Activated gamma-delta T cell treated with Interleukin-2 at 50 U/mL for 16 hours (primary cell): ENCODE results near the gene BAIAP2L1.
"Not testable (repeated sequence)": the region's sequence is repeated elsewhere in the genome, so short reads cannot be mapped to it uniquely, and the experiment has no call there.

Experiments used
- DNase-seq: peaks from one replicate; pipeline ENCODE4 v3.0.0-alpha.2; 2020

Gene BAIAP2L1, protein sequence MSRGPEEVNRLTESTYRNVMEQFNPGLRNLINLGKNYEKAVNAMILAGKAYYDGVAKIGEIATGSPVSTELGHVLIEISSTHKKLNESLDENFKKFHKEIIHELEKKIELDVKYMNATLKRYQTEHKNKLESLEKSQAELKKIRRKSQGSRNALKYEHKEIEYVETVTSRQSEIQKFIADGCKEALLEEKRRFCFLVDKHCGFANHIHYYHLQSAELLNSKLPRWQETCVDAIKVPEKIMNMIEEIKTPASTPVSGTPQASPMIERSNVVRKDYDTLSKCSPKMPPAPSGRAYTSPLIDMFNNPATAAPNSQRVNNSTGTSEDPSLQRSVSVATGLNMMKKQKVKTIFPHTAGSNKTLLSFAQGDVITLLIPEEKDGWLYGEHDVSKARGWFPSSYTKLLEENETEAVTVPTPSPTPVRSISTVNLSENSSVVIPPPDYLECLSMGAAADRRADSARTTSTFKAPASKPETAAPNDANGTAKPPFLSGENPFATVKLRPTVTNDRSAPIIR

DNA sequence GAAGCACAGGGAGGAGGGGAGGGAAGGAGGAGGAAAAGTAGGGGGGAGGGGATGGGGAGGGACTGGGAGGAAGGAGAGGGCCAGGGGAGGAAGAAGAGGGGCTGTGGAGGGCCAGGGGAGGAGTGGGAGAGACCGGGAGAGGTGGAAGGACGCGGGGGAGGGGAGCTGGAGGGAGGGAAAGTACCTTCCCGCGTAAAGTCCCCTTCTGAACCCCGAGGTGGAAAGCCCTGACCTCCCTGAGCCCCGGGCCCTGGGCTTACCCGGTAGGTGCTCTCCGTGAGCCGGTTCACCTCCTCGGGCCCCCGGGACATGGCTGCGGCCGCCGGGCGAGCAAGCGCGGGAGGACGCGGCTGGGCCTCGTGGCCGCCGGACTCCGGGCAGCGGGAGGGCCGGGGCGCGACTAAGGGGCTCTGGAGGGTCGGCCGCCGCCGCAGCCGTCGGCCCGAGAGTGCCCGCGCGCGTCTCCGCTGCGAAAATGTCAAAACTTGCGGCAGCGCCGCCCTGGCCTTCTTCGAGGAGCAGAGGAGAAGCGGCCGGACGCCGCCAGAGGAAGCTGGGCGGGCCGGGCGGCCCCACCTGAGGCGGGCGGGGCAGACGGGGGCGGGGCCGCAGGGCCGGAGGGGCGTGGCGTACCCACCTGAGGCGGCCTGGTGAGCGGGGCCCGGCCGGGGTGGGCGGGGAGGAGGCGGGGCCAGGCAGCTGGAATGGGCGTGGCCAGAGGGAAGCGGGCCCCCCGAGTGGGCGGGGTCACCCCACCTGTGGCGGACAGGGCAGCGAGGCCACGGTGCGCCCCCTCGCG is at the start of gene BAIAP2L1:
TSS of gene BAIAP2L1 (minus strand) at position 549 of the 799 bp plus-strand sequence. CDS start at position 311, 238 bp downstream.
- peak; percentile 75 for DNase-seq

DNA sequence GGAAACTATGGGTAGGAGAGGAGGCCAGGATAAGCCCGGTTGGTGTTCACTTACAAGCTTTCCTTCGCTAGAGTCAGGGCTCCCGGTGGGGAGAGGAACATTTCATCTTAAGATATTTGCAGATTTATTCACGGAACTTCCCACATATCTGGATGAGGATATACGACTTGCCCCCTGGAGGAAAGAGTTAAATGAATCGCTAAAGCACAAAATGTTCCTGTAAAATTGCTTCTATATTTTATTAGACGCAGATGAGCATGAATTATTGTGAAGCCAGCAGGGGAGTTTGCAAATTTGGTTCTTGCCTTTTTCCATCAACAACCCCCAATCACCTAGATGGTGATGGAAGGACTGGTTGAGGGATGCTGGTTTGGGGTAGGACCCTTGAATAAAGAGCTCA is 47.9 kb upstream of the BAIAP2L1 start:
- no peak for DNase-seq

DNA sequence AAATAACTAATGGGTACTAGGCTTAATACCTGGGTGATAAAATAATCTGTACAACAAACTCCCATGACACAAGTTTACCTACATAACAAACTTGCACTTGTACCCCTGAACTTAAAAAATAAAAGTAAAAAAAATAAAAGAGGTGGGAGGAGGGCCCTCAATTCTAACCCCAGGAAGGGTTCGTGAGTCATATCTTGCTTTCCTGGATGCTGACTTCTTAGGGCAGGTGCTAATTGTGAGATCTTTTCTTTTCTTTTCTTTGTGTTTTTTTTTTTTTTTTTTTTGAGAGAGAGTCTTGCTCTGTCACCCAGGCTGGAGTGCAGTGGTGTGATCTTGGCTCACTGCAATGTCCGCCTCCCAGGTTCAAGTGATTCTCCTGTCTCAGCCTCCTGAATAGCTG is 40.1 kb upstream of the BAIAP2L1 start:
- DNase-seq = not testable (repeated sequence)

DNA sequence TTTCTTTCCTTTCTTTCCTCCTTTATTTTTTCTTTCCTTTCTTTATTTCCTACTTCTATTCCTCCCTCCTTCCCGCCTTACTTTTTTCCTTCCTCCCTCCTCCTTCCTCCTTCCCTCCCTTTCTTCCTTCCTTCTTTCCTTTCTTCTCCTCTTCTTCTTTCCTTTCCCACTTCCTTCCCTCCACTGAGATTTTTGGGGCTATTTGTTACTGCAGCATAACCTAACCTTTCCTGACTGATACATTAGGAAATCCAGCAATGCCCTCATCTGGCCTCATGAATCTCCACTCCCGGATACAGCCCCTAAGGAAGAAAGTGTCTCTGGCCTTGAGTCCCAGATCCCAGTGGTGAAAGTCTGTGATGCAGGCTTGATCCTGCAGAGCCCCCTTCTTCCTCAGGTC is 38.6 kb upstream of the BAIAP2L1 start:
- no peak for DNase-seq

GRCh38 chr7:98434087-98434486 is 33.2 kb upstream of the BAIAP2L1 start:
- no peak for DNase-seq

GRCh38 chr7:98429799-98430198 is 28.9 kb upstream of the BAIAP2L1 start:
- DNase-seq = no peak

GRCh38 chr7:98423043-98423442 is 22.2 kb upstream of the BAIAP2L1 start:
- DNase-seq = no peak

- peak; percentile 55 for DNase-seq
These were observed 20.2 kb upstream of the BAIAP2L1 start for GRCh38 chr7:98420966-98421612.

DNA sequence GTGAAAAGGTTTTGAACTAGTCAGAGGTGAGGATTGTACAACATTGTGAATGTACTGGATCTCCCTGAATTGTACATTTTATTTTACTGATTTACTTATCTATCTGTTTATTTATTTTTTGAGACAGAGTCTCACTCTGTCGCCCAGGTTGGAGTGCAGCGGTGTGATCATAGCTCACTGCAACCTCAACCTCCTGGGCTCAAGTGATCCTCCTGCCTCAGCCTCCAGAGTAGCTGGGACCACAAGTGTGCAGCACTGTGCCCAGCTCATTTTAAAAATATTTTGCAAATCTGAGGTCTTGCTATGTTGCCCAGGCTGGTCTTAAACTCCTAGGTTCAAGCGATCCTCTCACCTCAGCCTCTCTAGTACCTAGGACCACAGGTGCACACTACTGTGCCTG is 19.1 kb upstream of the BAIAP2L1 start:
- not testable (repeated sequence) for DNase-seq

DNA sequence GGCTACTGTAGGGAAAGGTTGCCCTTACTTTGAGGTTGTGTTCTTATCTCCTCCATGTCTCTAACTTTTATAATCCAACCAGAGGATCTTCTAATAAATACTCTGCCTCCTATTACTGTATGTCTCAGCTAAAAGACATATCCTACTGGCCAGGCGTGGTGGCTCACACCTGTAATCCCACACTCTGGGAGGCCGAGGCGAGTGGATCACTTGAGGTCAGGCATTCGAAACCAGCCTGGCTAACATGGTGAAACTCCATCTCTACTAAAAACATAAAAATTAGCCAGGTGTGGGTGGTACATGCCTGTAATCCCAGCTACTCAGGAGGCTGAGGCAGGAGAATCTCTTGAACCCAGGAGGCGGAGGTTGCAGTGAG is 18.4 kb upstream of the BAIAP2L1 start:
- DNase-seq = not testable (repeated sequence)

GRCh38 chr7:98418636-98419315 is 17.9 kb upstream of the BAIAP2L1 start:
- DNase-seq = no peak

- no peak for DNase-seq
These were observed 17.4 kb upstream of the BAIAP2L1 start for GRCh38 chr7:98418271-98418635.

GRCh38 chr7:98417604-98418270 is 16.8 kb upstream of the BAIAP2L1 start:
- DNase-seq = not testable (repeated sequence)

DNA sequence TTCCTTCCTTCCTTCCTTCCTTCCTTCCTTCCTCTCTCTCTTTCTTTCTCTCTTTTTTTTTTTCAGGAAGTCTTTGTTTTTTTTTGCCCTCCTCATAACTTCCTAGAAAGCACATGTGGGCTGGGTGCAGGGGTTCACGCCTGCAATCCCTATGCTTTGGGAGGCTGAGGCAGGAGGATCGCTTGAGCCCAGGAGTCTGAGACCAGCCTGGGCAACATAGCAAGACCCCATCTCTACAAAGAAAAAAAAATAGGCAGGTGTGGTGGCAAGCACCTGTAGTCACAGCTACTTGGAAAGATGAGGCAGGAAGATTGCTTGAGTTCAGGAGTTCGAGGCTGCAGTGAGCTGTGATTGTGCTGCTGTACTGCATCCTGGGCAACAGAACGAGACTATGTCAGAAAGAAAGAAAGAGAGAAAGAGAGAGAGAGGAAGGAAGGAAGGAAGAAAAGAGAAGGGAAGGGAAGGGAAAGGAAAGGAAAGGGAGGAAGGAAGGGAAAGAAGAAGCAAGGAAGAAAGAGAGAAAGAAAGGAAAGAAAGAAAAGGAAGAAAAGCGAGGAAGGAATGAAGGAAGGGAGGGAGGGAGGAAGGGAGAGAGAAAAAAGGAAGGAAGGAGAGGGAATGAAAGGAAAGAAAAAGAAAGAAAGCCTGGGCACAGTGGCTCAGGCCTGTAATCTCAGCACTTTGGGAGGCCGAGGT is 13.5 kb upstream of the BAIAP2L1 start:
- DNase-seq = no peak

DNA sequence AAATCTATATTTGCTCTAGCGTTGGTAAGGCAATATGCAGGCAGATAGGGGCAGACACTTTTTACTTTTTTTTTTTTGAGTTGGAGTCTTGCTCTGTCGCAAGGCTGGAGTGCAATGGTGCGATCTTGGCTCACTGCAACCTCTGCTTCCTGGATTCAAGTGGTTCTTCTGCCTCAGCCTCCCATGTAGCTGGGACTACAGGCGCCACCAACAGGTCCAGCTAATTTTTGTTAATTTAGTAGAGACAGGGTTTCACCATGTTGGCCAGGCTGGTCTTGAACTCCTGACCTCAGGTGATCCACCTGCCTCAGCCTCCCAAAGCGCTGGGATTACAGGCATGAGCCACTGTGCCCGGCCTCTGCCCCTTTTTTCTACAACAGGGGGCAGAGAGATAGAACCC is 12.8 kb upstream of the BAIAP2L1 start:
- not testable (repeated sequence) for DNase-seq

GRCh38 chr7:98409843-98410242 is 9.0 kb upstream of the BAIAP2L1 start:
- no peak for DNase-seq

DNA sequence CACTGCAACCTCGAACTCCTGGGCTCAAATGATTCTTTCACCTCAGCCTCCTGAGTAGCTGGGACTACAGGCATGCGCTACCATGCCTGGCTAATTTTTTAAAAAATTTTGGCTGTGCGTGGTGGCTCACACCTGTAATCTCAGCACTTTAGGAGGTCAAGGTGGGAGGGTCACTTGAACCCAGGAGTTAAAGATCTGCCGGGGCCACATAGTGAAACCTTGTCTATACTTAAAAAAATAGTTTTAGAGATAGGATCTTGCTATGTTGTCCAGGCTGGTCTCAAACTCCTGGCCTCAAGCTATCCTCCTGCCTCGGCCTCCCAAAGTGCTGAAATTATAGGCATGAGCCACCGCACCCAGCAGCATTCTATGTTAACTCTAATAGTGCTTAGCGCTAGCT is 7.3 kb upstream of the BAIAP2L1 start:
- not testable (repeated sequence) for DNase-seq

DNA sequence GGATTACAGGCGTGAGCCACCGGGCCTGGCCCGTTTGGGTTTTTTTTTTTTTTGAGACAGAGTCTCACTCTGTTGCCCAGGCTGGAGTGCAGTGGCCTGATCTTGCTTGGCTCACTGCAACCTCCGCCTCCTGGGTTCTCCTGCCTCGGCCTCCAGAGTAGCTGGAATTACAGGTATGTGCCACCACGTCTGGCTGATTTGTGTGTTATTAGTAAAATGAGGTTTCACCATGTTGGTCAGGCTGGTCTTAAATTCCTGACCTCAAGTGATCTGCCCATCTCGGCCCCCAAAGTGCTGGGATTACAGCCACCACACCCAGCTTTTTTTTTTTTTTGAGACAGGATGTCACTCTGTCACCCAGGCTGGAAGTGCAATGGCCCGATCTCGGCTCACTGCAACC is 5.9 kb upstream of the BAIAP2L1 start:
- DNase-seq = no peak

DNA sequence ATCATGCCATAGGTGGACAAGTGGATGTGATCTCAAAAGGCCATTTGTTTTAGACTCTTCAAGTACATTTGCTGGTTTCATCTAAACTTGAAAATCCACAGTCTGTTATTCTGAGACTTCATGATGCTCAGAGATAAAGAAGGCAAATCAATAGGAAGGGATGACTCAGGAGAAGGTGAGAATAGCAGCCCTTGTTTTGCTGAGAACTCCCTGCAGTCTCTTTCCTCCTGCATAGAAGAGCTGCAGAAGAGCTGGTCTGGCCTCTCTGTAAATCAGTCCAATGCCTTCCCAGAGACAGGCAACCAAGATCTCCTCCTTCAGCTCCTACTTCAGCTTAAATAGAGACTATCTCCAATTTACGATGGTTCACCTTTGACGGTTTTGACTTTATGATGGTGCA is 4.0 kb upstream of the BAIAP2L1 start:
- no peak for DNase-seq

GRCh38 chr7:98399890-98400541 is 874 bp downstream of the BAIAP2L1 start:
- DNase-seq = no peak

- no peak for DNase-seq
These were observed 1.4 kb downstream of the BAIAP2L1 start for GRCh38 chr7:98399462-98399861.
